ENCODE measurements around the gene SLFN12L. TPM values are rescaled to one million over a fixed set of nuclear protein-coding genes. Genes with fewer than 3 reads are reported as not detected.
"Not testable (repeated sequence)": the region's sequence is repeated elsewhere in the genome, so short reads cannot be mapped to it uniquely, and the experiment has no call there.

SLFN12L gene
- polyA plus RNA-seq, 1 donor (not counting 4 experiments of a cell fraction or from before 2014, with no cell fraction given), result 0.09 TPM

DNA sequence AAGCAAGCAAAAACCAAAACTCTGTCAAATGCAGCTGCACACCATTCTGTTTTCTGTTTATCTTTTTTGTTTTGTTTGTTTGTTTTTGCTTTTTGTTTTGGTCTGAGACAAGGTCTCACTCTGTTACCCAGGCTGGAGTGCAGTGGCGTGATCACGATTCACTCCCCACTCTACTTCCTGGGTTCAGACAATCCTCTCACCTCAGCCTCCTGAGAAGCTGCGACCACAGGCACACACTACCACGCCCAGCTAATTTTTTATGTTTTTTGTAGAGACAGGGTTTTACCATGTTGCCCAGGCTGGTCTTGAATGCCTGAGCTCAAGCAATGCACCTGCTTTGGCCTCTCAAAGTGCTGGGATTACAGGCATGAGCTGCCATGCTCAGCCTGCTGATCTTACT lies 69.7 kb downstream of the SLFN12L start:
- DNase-seq (ENCODE audit: low read depth, low spot score) (no peak), FAIRE-seq (no peak)
- Histone ChIP-seq H4K20me1 (ENCODE audit: control insufficient read depth, extremely low read depth, insufficient read depth, low read length) (no peaks in the 10 kb centered on the region), H3K9me1 (ENCODE audit: control insufficient read depth, extremely low read depth, insufficient read depth, low read length) (no peaks in the 10 kb centered on the region), H3K4me2 (ENCODE audit: control insufficient read depth, extremely low read depth, insufficient read depth, low read depth, low read length) (no peak overlapping the region), H3K27ac (ENCODE audit: control insufficient read depth, insufficient read depth, low read length) (no peak overlapping the region), H3K4me3 (ENCODE audit: control insufficient read depth in 2 of 3, extremely low read depth in 1 of 3, insufficient read depth in 2 of 3, low read depth in 1 of 3, low read length in 3 of 3) (no peak overlapping the region), H3K4me1 (ENCODE audit: control insufficient read depth, extremely low read depth, insufficient read depth, low read length) (no peaks in the 10 kb centered on the region), H3K79me2 (ENCODE audit: control insufficient read depth, insufficient read depth, low read length) (no peaks in the 10 kb centered on the region), H3K9ac (ENCODE audit: control insufficient read depth, extremely low read depth, insufficient read depth, low read length) (no peak overlapping the region), H3K36me3 (ENCODE audit: control insufficient read depth in 2 of 2, extremely low read depth in 1 of 2, insufficient read depth in 2 of 2, low read length in 2 of 2) (no peaks in the 10 kb centered on the region), H3K9me3 (ENCODE audit: control insufficient read depth, low read depth, low read length) (no peaks in the 10 kb centered on the region), H2AFZ (ENCODE audit: control insufficient read depth, low read length) (no peak overlapping the region), H3K27me3 (ENCODE audit: control insufficient read depth, extremely low read depth, insufficient read depth, low read length) (peaks cover 13% of the 10 kb centered on the region)
- dilution Hi-C loops (cut with MboI; ENCODE audit: extremely low pct_ligation_motif_present, low sequenced_read_pairs), result no loop called here
- TF ChIP-seq, protein P1, sequence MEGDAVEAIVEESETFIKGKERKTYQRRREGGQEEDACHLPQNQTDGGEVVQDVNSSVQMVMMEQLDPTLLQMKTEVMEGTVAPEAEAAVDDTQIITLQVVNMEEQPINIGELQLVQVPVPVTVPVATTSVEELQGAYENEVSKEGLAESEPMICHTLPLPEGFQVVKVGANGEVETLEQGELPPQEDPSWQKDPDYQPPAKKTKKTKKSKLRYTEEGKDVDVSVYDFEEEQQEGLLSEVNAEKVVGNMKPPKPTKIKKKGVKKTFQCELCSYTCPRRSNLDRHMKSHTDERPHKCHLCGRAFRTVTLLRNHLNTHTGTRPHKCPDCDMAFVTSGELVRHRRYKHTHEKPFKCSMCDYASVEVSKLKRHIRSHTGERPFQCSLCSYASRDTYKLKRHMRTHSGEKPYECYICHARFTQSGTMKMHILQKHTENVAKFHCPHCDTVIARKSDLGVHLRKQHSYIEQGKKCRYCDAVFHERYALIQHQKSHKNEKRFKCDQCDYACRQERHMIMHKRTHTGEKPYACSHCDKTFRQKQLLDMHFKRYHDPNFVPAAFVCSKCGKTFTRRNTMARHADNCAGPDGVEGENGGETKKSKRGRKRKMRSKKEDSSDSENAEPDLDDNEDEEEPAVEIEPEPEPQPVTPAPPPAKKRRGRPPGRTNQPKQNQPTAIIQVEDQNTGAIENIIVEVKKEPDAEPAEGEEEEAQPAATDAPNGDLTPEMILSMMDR (optimal IDR thresholded peaks at IDR 0.05 in 1 of 3, IDR thresholded peaks at IDR 0.05 in 1 of 3, conservative IDR thresholded peaks at IDR 0.05 in 1 of 3; ENCODE audit: extremely low read depth in 1 of 3, insufficient read depth in 2 of 3, low read length in 3 of 3), result no peak
- no peak for TF ChIP-seq EZH2 (IDR thresholded peaks at IDR 0.05; ENCODE audit: low read length)

DNA sequence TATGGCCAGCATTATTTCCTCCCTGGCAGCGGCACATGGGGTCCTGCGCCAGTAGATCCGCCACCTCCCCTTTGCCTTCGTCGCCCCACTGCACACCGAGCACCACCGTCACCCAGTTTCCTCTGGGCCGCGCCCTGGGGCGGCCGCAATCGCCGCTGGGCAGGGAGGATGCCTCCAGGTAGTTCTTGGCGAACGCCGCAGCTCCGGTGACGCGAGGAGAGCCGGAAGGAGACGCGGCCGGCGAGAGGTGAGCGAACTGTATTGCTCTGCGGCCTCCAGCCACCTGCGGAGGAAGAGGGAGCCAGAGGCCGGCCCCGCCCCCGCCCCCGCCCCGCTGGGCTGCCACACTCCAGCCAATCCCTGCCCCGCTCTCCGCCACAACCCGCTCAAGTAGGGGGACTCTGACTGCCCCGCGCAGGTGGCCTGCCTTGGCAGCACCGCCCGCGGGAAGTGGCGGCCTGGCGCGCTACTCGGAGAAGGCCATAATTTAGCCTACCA lies 77.1 kb downstream of the SLFN12L start:
- Histone ChIP-seq H3K4me1 (ENCODE audit: control insufficient read depth, extremely low read depth, insufficient read depth, low read length) (no peaks in the 10 kb centered on the region), H3K27me3 (ENCODE audit: control insufficient read depth, extremely low read depth, insufficient read depth, low read length) (peaks cover 23% of the 10 kb centered on the region), H3K9me3 (ENCODE audit: control insufficient read depth, low read depth, low read length) (no peaks in the 10 kb centered on the region), H4K20me1 (ENCODE audit: control insufficient read depth, extremely low read depth, insufficient read depth, low read length) (no peaks in the 10 kb centered on the region), H3K9ac (ENCODE audit: control insufficient read depth, extremely low read depth, insufficient read depth, low read length) (no peak overlapping the region), H3K9me1 (ENCODE audit: control insufficient read depth, extremely low read depth, insufficient read depth, low read length) (no peaks in the 10 kb centered on the region), H3K27ac (ENCODE audit: control insufficient read depth, insufficient read depth, low read length) (no peak overlapping the region), H2AFZ (ENCODE audit: control insufficient read depth, low read length) (peak overlapping the region; percentile 8), H3K4me2 (ENCODE audit: control insufficient read depth, extremely low read depth, insufficient read depth, low read depth, low read length) (peak overlapping the region; percentile 61), H3K4me3 (ENCODE audit: control insufficient read depth in 2 of 3, extremely low read depth in 1 of 3, insufficient read depth in 2 of 3, low read depth in 1 of 3, low read length in 3 of 3) (peak overlapping the region; percentile 23 to 38 (median 37)), H3K36me3 (ENCODE audit: control insufficient read depth in 2 of 2, extremely low read depth in 1 of 2, insufficient read depth in 2 of 2, low read length in 2 of 2) (no peaks in the 10 kb centered on the region), H3K79me2 (ENCODE audit: control insufficient read depth, insufficient read depth, low read length) (no peaks in the 10 kb centered on the region)
- DNase-seq (ENCODE audit: low read depth, low spot score) (no peak), FAIRE-seq (no peak)
- TF ChIP-seq EZH2 (IDR thresholded peaks at IDR 0.05; ENCODE audit: low read length), result no peak
- TF ChIP-seq, protein P1 (optimal IDR thresholded peaks at IDR 0.05 in 1 of 3, IDR thresholded peaks at IDR 0.05 in 1 of 3, conservative IDR thresholded peaks at IDR 0.05 in 1 of 3; ENCODE audit: extremely low read depth in 1 of 3, insufficient read depth in 2 of 3, low read length in 3 of 3), result no peak
- dilution Hi-C loops (cut with MboI; ENCODE audit: extremely low pct_ligation_motif_present, low sequenced_read_pairs), result no loop called here

DNA sequence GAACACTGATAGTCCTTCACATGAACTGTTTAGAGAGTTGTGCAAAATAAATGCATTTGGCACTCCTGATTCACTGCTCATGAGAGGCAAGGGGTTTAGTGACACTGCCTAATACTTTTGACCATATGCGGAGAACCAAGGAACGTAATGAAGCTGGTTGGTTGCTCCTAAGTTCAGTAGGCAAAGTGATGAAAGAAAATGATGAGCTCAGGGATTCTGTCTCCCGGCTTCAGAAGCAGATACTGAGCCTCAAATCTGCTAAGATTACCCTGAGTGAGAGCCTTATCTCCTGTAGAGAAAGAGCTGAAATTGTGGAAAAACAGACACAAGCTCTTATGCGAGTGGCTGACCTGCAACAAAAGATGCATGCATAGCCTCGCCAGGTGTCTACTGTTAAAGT lies 83.4 kb downstream of the SLFN12L start:
- H3K79me2 ChIP-seq (ENCODE audit: control insufficient read depth, insufficient read depth, low read length); FAIRE-seq; H3K9me3 ChIP-seq (ENCODE audit: control insufficient read depth, low read depth, low read length); H3K36me3 ChIP-seq (ENCODE audit: control insufficient read depth in 2 of 2, extremely low read depth in 1 of 2, insufficient read depth in 2 of 2, low read length in 2 of 2); dilution Hi-C loops (cut with MboI; ENCODE audit: extremely low pct_ligation_motif_present, low sequenced_read_pairs); H3K4me1 ChIP-seq (ENCODE audit: control insufficient read depth, extremely low read depth, insufficient read depth, low read length); H3K4me3 ChIP-seq (ENCODE audit: control insufficient read depth in 2 of 3, extremely low read depth in 1 of 3, insufficient read depth in 2 of 3, low read depth in 1 of 3, low read length in 3 of 3); H3K9me1 ChIP-seq (ENCODE audit: control insufficient read depth, extremely low read depth, insufficient read depth, low read length); H4K20me1 ChIP-seq (ENCODE audit: control insufficient read depth, extremely low read depth, insufficient read depth, low read length); H2AFZ ChIP-seq (ENCODE audit: control insufficient read depth, low read length); DNase-seq (ENCODE audit: low read depth, low spot score); H3K4me2 ChIP-seq (ENCODE audit: control insufficient read depth, extremely low read depth, insufficient read depth, low read depth, low read length); H3K9ac ChIP-seq (ENCODE audit: control insufficient read depth, extremely low read depth, insufficient read depth, low read length); H3K27ac ChIP-seq (ENCODE audit: control insufficient read depth, insufficient read depth, low read length): not testable (repeated sequence)
- peaks cover 24% of the 10 kb centered on the region for H3K27me3 ChIP-seq (ENCODE audit: control insufficient read depth, extremely low read depth, insufficient read depth, low read length)

All from keratinocyte (primary cell).